Activated naive CD4-positive, alpha-beta T cell treated with anti-CD3 and anti-CD28 coated beads, Interleukin-2, amount 10 ng/mL, durations not matched to agents 7 days and 5 days (primary cell): Measurements from ENCODE around the gene RAP2A.
A peak's percentile ranks its signal among the peaks of the same experiment; 100 is the strongest.

Source experiments
- CTCF ChIA-PET: fragments of 350-600 bp; sonication (Branson Sonifier 250); formaldehyde crosslinking; loops from one replicate; lab custom pipeline; 2021; ENCODE audit warnings: antibody characterized with exemption; lab: Charles Lee
- DNase-seq: peaks from one replicate; pipeline ENCODE4 v3.0.0-alpha.2; 2020
- H3K27ac Mint-ChIP-seq: one replicate; pipeline ENCODE4 v1.8.0; 2021; ENCODE audit warnings: mild to moderate bottlenecking, moderate library complexity, mixed read lengths
- H3K27me3 Mint-ChIP-seq: one replicate; pipeline ENCODE4 v1.8.0; 2021; ENCODE audit warnings: mild to moderate bottlenecking, mixed read lengths
- H3K36me3 Mint-ChIP-seq: one replicate; pipeline ENCODE4 v1.8.0; 2021; ENCODE audit warnings: mixed read lengths
- H3K4me1 Mint-ChIP-seq: one replicate; pipeline ENCODE4 v1.8.0; 2021; ENCODE audit warnings: mixed read lengths
- H3K4me3 Mint-ChIP-seq: one replicate; pipeline ENCODE4 v1.8.0; 2021; ENCODE audit warnings: mild to moderate bottlenecking, moderate library complexity, mixed read lengths
- H3K9me3 Mint-ChIP-seq: one replicate; pipeline ENCODE4 v1.8.0; 2021; ENCODE audit warnings: mixed read lengths

Gene RAP2A

DNA sequence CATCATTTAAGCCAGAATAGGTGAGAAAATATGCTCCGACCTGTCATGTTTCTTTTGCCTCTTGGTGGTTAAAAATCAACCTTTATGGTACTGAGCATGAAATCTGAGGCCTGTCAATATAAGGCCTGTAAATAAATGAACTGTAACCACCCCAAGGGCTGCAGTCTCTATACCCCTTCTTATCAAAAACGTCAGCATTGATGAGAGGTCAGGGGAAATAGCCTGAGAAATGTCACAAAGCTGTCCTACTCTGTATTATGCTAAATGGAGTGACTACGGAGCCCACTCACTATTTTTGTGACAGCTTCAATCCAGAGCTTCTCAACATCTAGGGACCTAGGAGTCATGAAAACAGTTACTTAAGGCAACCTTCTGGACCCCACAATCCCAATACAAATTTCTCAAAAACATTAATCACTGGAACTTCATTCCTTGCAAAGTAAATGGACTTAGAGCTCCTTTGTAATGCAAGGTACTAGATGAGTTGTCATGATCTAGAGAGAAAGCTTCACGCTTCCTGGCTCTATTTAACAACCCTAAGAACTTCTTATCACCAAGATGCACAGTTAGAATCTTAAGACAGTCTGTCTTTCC is 2.7 kb upstream of the RAP2A start:
- H3K27me3 Mint-ChIP-seq, result peaks cover 4% of the 10 kb centered on the region
- no peak for DNase-seq
- CTCF ChIA-PET, result interaction anchor here (0.8 to 1.0 kb wide), 2 partner anchors 9 to 32 kb away, joined by 3 read pairs; no protein-coding TSS in a partner anchor
- H3K4me3 Mint-ChIP-seq, result peak overlapping the region; percentile 98
- H3K36me3 Mint-ChIP-seq, result peaks cover 7% of the 10 kb centered on the region
- H3K4me1 Mint-ChIP-seq, result peaks cover 33% of the 10 kb centered on the region
- H3K9me3 Mint-ChIP-seq, result no peaks in the 10 kb centered on the region
- no peak overlapping the region for H3K27ac Mint-ChIP-seq

DNA sequence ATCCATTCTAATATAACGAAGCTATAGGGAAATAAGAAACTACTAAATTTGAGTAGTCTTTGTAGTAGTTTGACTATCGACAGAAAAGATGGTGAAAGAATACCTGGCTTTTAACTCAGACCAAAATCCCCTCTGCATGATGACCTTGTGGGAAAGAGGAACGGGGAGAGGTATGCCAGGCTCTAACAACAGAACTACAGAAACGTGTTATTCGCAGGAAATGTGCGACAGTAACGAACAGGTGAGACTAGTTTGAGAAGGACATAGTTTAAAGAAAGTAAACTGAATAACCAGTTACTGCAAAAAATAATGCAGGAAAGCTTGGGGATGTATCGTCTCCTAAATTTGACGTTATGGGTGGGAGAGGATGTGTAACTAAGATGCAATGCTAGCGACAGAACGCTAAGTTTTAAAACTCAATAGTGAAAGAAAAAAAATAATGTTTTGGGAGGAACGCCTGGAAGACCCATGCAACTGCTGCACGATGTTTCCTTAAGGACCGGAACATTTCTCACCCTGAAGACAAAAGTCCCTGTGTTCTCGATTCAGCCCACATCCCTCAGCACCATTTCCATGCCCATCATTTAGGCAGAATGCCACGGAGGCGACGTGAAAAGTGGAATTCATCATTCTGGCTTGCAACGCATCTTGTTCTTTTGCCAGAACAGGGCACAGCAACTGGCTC is 1.6 kb upstream of the RAP2A start:
- CTCF ChIA-PET, result interaction anchor here (0.8 kb wide), 2 partner anchors 30 to 322 kb away, joined by 3 read pairs; no protein-coding TSS in a partner anchor
- Mint-ChIP-seq H3K27ac (peak overlapping the region; percentile 100), H3K36me3 (peaks cover 11% of the 10 kb centered on the region), H3K9me3 (no peaks in the 10 kb centered on the region), H3K27me3 (peaks cover 3% of the 10 kb centered on the region), H3K4me3 (peak overlapping the region; percentile 98), H3K4me1 (peaks cover 39% of the 10 kb centered on the region)
- no peak for DNase-seq

DNA sequence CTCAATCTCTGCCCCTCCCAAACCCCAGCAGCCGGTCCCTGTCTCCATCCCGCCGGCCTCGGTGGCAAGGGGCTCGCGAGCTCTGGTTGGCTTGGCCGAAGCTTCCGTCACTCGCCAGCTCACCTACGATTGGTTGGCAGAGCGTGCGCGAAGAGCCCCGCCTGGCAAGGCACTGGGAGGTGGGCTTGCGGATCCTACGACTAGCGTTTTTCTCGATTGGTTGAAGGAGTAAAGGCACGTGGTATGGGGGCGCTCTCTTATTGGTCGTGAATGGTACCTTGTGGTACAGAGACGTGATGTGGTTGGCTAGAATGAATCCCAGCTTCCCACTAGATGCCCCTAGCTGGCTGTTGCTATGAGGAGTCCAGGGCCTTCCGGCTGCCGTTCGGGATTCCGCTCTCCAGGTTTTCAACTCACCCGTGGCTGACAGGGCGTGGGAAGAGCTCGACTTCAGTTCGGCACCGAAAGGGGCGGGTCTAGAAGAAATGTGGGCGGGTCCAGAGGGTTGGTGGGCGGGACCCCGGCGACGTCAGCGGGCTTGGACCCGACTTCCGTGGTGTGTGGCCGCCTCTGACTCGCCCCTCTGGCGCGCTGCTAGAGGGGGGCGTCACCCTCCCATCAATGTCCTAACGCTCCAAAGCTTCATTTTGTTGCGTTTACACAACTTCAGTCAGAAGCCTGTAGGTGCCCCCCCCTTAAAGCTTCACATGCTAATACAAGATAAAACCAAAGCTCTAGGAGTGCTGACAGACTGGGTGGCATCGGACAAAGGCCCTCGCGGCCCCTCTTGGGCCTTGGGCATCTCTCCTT is 847 bp upstream of the RAP2A start:
- H3K9me3 Mint-ChIP-seq, result no peaks in the 10 kb centered on the region
- H3K27ac Mint-ChIP-seq, result peak overlapping the region; percentile 100
- peak overlapping the region; percentile 98 for H3K4me3 Mint-ChIP-seq
- CTCF ChIA-PET, result interaction anchor here (0.7 to 0.8 kb wide), 2 partner anchors 15 to 323 kb away, joined by 3 read pairs; no protein-coding TSS in a partner anchor
- DNase-seq, result peak; percentile 98
- peaks cover 11% of the 10 kb centered on the region for H3K36me3 Mint-ChIP-seq
- no peaks in the 10 kb centered on the region for H3K27me3 Mint-ChIP-seq
- peaks cover 39% of the 10 kb centered on the region for H3K4me1 Mint-ChIP-seq

DNA sequence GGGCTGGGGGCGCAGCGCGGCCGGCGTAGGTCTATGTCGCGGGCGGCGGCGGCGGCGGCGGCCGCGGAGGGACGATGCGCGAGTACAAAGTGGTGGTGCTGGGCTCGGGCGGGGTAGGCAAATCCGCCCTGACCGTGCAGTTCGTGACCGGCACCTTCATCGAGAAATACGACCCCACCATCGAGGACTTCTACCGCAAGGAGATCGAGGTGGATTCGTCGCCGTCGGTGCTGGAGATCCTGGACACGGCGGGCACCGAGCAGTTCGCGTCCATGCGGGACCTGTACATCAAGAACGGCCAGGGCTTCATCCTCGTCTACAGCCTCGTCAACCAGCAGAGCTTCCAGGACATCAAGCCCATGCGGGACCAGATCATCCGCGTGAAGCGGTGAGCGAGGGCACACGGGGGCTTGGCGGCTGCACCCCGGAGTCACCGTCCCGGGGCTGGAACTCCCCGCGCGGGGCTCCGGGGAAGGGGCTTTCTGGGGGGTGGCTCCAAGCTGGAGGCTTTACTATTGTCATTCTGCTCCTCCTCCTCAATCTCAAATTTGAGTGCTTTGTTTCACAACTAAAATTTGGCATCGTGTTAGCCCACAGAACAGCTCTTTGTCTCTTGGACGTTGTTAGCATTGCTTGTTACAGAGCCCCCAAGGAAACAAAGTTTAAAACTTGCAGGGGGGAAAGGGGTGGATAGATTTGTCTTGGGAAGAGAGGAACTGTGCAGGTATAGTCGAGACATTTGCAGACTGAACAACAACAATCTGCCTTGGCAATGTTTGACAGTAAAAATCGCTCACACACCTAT is 630 bp downstream of the RAP2A start:
- CTCF ChIA-PET, result interaction anchor here (1.0 to 1.4 kb wide), 2 partner anchors 25 to 65 kb away, joined by 3 to 4 read pairs; no protein-coding TSS in a partner anchor
- Mint-ChIP-seq H3K4me3 (peak overlapping the region; percentile 94), H3K9me3 (no peaks in the 10 kb centered on the region), H3K27ac (peak overlapping the region; percentile 92), H3K4me1 (peaks cover 39% of the 10 kb centered on the region), H3K36me3 (peaks cover 11% of the 10 kb centered on the region), H3K27me3 (no peaks in the 10 kb centered on the region)
- DNase-seq, result peak; percentile 60

DNA sequence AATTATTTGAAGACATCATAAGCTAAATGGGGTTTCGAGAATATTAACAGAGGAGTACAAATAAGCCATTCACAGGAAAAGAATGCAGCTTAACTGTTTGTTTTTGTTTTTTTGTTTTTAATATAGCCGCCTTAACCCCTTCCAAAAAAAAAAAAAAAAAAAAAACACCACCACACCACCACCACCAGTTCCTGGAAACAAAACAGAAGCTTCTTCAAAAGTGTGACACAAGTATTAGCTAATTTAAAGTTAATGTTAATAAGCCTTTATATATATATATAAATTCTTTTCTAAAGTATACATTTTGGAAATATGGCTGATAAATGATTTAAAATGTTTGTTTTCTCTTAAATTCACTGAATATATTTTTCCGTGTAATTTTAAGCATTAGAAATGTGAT is 1.4 kb downstream of the RAP2A start:
- CTCF ChIA-PET, result interaction anchor here (1.0 to 1.4 kb wide), 2 partner anchors 24 to 66 kb away, joined by 3 to 4 read pairs; no protein-coding TSS in a partner anchor
- H3K27me3 Mint-ChIP-seq, result no peaks in the 10 kb centered on the region
- no peaks in the 10 kb centered on the region for H3K9me3 Mint-ChIP-seq
- H3K36me3 Mint-ChIP-seq, result peaks cover 11% of the 10 kb centered on the region
- peaks cover 39% of the 10 kb centered on the region for H3K4me1 Mint-ChIP-seq
- no peak for DNase-seq
- H3K4me3 Mint-ChIP-seq, result peak overlapping the region; percentile 94
- H3K27ac Mint-ChIP-seq, result peak overlapping the region; percentile 92

DNA sequence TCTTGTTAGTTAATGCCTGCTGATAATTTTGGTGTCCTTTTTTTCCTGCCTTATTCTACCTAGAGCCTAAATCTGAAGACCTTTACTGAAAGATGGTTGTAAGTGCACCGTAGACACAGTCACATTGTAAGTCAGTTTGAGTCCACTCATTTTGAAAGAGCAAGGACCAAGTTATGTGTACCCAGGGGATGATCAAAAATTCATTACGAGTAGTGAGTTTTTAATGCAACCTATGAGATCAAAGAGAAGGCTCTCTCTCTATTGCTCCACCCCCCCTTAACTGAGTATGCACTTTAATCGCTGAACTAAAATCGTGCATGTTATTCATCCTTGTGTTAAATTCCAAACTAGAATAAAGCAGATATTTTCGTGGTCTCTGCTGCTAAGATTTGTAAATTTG is 1.8 kb downstream of the RAP2A start:
- H3K27me3 Mint-ChIP-seq, result no peaks in the 10 kb centered on the region
- no peaks in the 10 kb centered on the region for H3K9me3 Mint-ChIP-seq
- peak overlapping the region; percentile 73 for H3K4me3 Mint-ChIP-seq
- CTCF ChIA-PET, result interaction anchor here (1.4 kb wide), 1 partner anchor 23 kb away, joined by 4 read pairs; no protein-coding TSS in a partner anchor
- DNase-seq, result no peak
- H3K4me1 Mint-ChIP-seq, result peaks cover 39% of the 10 kb centered on the region
- no peak overlapping the region for H3K27ac Mint-ChIP-seq
- peaks cover 11% of the 10 kb centered on the region for H3K36me3 Mint-ChIP-seq

DNA sequence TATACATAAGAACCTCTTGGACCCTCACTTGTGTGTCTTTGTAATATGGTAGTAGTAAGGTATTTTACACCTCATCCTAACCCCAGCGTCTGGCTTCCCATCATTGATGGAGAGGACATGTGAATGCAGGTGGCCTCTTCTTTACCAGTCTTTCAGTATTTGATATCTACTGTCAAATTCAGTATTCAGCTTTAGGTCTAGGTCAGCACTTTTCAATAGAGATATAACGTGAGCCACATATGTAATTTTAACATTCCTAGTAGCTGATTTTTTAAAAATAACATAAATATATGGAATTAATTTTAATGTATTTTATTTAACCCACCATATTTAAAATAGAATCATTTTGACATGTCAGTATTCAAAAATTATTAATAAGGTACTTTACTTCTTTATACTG is 2.9 kb downstream of the RAP2A start:
- H3K36me3 Mint-ChIP-seq, result peaks cover 14% of the 10 kb centered on the region
- H3K9me3 Mint-ChIP-seq, result no peaks in the 10 kb centered on the region
- H3K27me3 Mint-ChIP-seq, result no peaks in the 10 kb centered on the region
- CTCF ChIA-PET, result no interaction called here
- H3K4me3 Mint-ChIP-seq, result no peak overlapping the region
- no peak overlapping the region for H3K27ac Mint-ChIP-seq
- no peak for DNase-seq
- peaks cover 31% of the 10 kb centered on the region for H3K4me1 Mint-ChIP-seq

DNA sequence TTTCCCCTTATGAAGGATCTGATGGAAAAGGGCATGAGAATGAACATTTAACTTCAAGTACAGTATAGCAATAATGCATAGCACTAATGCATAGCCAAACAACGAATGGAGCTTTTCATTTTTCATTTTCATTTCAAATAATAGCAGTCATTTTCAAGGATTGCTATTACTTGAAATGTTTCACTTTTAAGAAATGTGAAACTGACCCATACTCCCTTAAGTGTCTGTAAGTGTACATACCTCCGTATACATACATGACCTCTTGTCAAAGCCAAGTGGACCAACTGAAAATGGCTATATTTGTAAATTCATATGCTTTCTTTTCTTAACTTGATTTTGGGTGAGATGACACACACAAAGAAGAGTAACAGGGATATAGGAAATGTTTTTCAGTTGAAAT is 3.8 kb downstream of the RAP2A start:
- Mint-ChIP-seq H3K27ac (no peak overlapping the region), H3K9me3 (no peaks in the 10 kb centered on the region), H3K27me3 (no peaks in the 10 kb centered on the region), H3K4me3 (no peak overlapping the region), H3K36me3 (peaks cover 15% of the 10 kb centered on the region), H3K4me1 (peaks cover 22% of the 10 kb centered on the region)
- no peak for DNase-seq
- CTCF ChIA-PET, result no interaction called here

DNA sequence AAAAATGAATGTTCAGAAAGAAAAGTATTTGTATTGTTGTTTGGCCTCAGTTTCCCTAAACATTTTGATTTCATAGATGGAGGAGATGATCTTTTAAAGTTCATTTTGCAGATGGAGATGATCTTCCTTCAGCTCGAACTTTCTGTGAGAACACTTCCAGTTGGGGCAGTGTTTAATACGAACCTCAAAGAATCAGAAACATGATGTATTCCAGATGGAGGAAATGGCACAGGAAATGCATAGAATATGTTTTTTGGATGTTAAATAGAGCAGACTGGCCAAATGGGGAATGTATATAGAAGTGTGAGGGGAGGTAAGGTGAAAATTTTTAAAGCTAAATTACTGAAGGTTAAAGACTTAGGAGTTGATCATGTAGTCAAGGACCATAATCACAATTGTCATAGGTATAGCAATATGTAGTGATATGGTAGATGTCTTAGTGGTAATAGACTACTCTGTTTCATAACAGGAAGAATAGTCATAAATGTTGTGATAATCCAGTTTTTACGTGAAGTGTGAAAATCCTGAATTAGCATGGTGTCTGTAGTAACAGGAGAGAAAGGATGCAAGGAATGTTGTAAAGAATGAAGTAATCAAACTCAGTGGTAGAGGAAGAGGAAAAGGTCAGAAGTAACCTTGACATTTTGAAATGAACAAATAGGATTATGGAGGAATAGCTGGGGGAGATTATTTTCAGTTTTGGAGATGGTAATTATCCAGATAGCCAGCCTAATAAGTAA is 5.1 kb downstream of the RAP2A start:
- no peak overlapping the region for H3K4me3 Mint-ChIP-seq

DNA sequence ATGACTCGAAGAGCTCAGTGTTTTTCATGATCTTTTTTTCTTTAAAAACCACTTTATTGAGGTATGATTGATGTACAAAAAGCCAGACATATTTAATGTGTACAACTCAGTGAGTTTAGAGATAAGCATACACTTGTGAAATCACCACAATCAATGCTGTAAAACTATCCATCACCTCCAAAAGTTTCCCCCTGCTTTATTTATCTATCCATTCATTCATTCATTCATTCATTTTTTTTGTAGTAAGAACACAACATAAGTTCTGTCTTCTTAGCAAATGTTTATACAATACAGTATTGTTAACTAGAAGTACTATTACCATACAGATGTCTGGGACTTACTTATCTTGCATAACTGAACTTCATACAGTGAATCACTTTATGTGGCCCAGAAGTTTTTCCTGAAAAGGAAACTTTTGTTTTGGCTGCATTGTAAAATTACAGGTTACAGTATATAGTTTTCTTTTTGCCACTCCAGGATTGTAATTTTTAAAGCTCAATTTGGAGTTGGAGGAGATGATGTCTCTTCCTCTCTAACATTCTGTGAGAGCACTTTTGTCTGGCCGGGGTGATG is 6.7 kb downstream of the RAP2A start:
- Mint-ChIP-seq H3K9me3 (no peaks in the 10 kb centered on the region), H3K27me3 (no peaks in the 10 kb centered on the region), H3K27ac (no peak overlapping the region), H3K36me3 (peaks cover 21% of the 10 kb centered on the region), H3K4me3 (no peak overlapping the region), H3K4me1 (peaks cover 14% of the 10 kb centered on the region)
- no peak for DNase-seq
- CTCF ChIA-PET, result no interaction called here

More for the DNA sequence above, 5.1 kb downstream of the RAP2A start:
- H3K36me3 Mint-ChIP-seq, result peaks cover 18% of the 10 kb centered on the region
- no peak for DNase-seq
- peaks cover 20% of the 10 kb centered on the region for H3K4me1 Mint-ChIP-seq
- no peaks in the 10 kb centered on the region for H3K27me3 Mint-ChIP-seq
- no peak overlapping the region for H3K27ac Mint-ChIP-seq
- CTCF ChIA-PET, result no interaction called here
- H3K9me3 Mint-ChIP-seq, result no peaks in the 10 kb centered on the region

DNA sequence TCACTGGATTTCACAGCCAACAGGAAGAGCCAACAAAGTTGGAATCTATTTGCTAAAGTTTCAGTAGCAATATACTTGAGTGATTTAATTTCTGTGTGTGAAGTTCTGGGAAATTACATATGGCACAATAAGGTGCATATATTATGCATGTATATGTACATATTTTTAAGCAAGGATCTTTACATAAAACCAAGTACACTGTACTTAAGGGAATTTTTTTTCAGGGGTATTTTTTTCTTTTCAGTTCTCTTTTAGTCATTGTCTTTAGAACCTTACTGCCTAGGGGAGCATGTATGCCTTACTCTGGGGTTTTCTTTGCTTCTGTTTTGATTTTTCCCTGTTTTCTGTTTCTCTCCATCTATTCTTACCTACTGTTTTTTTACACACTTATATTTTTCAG is 7.4 kb downstream of the RAP2A start:
- Mint-ChIP-seq H3K4me1 (peaks cover 7% of the 10 kb centered on the region), H3K27me3 (no peaks in the 10 kb centered on the region), H3K9me3 (no peaks in the 10 kb centered on the region), H3K36me3 (peaks cover 21% of the 10 kb centered on the region), H3K27ac (no peak overlapping the region), H3K4me3 (no peak overlapping the region)
- DNase-seq, result no peak
- CTCF ChIA-PET, result no interaction called here

DNA sequence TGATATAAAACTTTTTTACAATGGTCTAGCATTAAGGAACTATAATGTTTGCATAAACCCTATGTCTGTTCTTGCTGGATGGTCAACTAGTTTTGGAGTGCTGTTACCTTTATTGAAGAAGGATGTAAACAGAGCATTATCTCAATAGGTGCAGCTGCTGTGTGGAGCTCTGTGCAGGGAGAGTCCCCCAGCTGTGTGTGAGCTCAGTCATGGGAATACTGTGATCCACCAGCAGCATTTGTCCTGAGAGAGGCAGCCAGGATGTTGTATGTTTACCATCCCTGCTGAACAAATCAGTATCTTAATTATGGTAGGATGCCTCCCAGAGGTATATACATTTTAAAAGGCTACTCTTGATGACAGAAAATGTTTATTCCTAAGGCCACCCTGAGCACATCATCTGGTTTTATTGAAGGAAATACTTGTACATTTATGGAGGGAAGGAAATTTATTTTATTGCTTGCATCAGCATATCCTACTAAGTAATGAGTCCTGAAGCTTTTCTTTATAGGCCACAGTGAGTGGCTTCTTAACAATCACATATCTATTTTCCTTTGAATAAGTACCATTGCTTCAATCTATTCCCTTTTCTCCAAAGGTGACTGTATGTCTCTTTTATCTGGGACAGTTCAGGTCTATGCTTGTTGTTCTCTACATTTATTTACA is 11.7 kb downstream of the RAP2A start:
- H3K4me1 Mint-ChIP-seq, result peaks cover 2% of the 10 kb centered on the region
- no peaks in the 10 kb centered on the region for H3K9me3 Mint-ChIP-seq
- H3K27me3 Mint-ChIP-seq, result no peaks in the 10 kb centered on the region
- no peak for DNase-seq
- no peak overlapping the region for H3K27ac Mint-ChIP-seq
- H3K36me3 Mint-ChIP-seq, result peaks cover 29% of the 10 kb centered on the region
- CTCF ChIA-PET, result no interaction called here
- no peak overlapping the region for H3K4me3 Mint-ChIP-seq
